ENCODE data around the gene DIRAS1. TPM values are rescaled to one million over a fixed set of nuclear protein-coding genes. Genes with fewer than 3 reads are reported as not detected.

The DIRAS1 gene
- total RNA-seq, 4 donors from 2014 or later, result 0.59 to 0.90 (median 0.87) TPM; not detected in 1

GRCh38 chr19:2759362-2759761 is 38.2 kb upstream of the DIRAS1 start:
- Histone ChIP-seq H3K27me3 (no peaks in the 10 kb centered on the region), H3K27ac (no peak overlapping the region), H3K4me3 (no peak overlapping the region), H3K4me1 (no peaks in the 10 kb centered on the region), H3K9me3 (no peaks in the 10 kb centered on the region), H3K36me3 (peaks cover 5 to 99% (median 10%) of the 10 kb centered on the region in 3 donors)
- WGBS, 2 donors, result 82 to 88% methylated on average over 17 of the region's 17 CpGs
- TF ChIP-seq EP300 (IDR thresholded peaks at IDR 0.05) (no peak), POLR2A (IDR thresholded peaks at IDR 0.05) (no peak)
- TF ChIP-seq, protein P1, sequence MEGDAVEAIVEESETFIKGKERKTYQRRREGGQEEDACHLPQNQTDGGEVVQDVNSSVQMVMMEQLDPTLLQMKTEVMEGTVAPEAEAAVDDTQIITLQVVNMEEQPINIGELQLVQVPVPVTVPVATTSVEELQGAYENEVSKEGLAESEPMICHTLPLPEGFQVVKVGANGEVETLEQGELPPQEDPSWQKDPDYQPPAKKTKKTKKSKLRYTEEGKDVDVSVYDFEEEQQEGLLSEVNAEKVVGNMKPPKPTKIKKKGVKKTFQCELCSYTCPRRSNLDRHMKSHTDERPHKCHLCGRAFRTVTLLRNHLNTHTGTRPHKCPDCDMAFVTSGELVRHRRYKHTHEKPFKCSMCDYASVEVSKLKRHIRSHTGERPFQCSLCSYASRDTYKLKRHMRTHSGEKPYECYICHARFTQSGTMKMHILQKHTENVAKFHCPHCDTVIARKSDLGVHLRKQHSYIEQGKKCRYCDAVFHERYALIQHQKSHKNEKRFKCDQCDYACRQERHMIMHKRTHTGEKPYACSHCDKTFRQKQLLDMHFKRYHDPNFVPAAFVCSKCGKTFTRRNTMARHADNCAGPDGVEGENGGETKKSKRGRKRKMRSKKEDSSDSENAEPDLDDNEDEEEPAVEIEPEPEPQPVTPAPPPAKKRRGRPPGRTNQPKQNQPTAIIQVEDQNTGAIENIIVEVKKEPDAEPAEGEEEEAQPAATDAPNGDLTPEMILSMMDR (IDR thresholded peaks at IDR 0.05), result no peak
- DNase-seq (ENCODE audit: low spot score in 2 of 2), result no peak

DNA sequence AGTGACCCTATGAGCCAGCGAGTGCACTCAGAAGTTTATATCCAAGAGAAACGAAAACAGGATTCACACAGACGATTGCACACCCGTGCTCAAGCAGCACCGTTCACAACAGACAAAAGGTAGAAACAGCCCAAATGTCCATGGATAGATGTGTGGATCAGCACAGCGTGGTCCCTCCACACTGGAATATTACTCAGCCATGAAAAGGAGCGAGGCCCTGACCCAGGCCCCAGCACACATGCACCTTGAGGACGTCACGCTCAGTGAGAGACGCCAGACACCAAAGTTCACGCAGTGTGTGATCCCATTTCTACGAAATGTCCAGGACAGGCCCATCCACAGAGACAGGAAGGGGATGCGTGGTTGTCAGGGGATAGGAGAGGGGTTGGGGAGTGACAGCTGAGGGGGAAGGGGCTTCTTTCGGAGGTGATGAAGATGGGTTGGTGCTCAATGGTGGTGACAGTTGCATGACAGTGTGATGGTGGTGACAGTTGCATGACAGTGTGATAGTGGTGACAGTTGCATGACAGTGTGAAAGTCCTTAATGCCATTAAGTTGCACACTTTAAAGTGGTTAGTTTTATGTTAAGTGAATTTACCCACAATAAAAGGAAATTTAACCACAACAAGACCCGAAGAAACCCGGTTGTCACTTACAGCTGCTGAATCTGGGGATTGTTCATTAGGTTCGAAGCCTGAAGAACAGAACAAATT is 37.6 kb upstream of the DIRAS1 start:
- Histone ChIP-seq H3K27ac (no peak overlapping the region), H3K4me3 (no peak overlapping the region), H3K4me1 (no peaks in the 10 kb centered on the region), H3K9me3 (no peaks in the 10 kb centered on the region), H3K27me3 (no peaks in the 10 kb centered on the region), H3K36me3 (peaks cover 5 to 99% (median 10%) of the 10 kb centered on the region in 3 donors)
- no peak for DNase-seq (ENCODE audit: low spot score in 2 of 2)
- TF ChIP-seq EP300 (IDR thresholded peaks at IDR 0.05) (no peak), POLR2A (IDR thresholded peaks at IDR 0.05) (no peak)
- TF ChIP-seq, protein P1 (IDR thresholded peaks at IDR 0.05), result no peak
- 89 to 94% methylated on average over 17 of the region's 17 CpGs for WGBS, 2 donors

GRCh38 chr19:2756921-2757881 is 36.0 kb upstream of the DIRAS1 start:
- H3K27me3 ChIP-seq, result no peaks in the 10 kb centered on the region
- no peaks in the 10 kb centered on the region for H3K9me3 ChIP-seq
- peaks cover 5 to 95% (median 10%) of the 10 kb centered on the region in 3 donors for H3K36me3 ChIP-seq
- TF ChIP-seq, protein P1 (IDR thresholded peaks at IDR 0.05), result no peak
- no peak for TF ChIP-seq POLR2A (IDR thresholded peaks at IDR 0.05)
- no peak for TF ChIP-seq EP300 (IDR thresholded peaks at IDR 0.05)
- H3K4me1 ChIP-seq, result no peaks in the 10 kb centered on the region
- WGBS, 2 donors, result 89 to 92% methylated on average over 47 to 48 of the region's 48 CpGs
- no peak for DNase-seq (ENCODE audit: low spot score in 2 of 2)
- H3K4me3 ChIP-seq, result no peak overlapping the region
- no peak overlapping the region for H3K27ac ChIP-seq

GRCh38 chr19:2756477-2756876 is 35.3 kb upstream of the DIRAS1 start:
- H3K27ac ChIP-seq, result no peak overlapping the region
- H3K9me3 ChIP-seq, result no peaks in the 10 kb centered on the region
- H3K27me3 ChIP-seq, result no peaks in the 10 kb centered on the region
- H3K36me3 ChIP-seq, result peaks cover 5 to 87% (median 10%) of the 10 kb centered on the region in 3 donors
- no peaks in the 10 kb centered on the region for H3K4me1 ChIP-seq
- H3K4me3 ChIP-seq, result no peak overlapping the region
- DNase-seq (ENCODE audit: low spot score in 2 of 2), result no peak
- TF ChIP-seq, protein P1 (IDR thresholded peaks at IDR 0.05), result no peak
- TF ChIP-seq POLR2A (IDR thresholded peaks at IDR 0.05), result no peak
- TF ChIP-seq EP300 (IDR thresholded peaks at IDR 0.05), result no peak
- WGBS, 2 donors, result 75 to 77% methylated on average over 8 of the region's 8 CpGs
